Suppressor macrophage (primary cell): ENCODE data around the gene SNX10.

Experiments
- DNase-seq, 4 experiments: peaks; one replicate each; pipeline ENCODE4 v3.0.0-alpha.2; 2020 to 2022

The SNX10 gene

DNA sequence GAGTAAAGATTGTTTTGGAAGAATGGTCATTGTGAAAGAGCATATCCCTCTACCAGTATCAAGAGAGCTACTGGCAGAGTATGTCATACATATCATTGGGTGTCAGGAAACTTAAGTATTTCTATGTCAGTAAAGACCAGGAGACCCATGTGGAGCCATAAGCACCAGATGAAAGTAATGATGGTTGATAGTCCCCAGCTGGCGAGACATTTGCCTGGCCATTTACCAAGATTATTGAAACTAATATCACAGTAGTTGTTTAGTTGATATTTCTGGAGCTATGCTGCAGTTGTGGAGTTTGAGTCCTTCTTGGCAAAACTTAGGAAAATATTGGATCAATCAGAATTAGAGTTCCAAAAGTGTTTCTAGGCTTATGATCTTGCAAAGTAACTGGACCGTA lies 114.8 kb downstream of the SNX10 start:
- DNase-seq = no peak

- DNase-seq = no peak
Observed at GRCh38 chr7:26409661-26410547, 118.2 kb downstream of the SNX10 start.

- no peak for DNase-seq
Observed at GRCh38 chr7:26413007-26413691, 121.5 kb downstream of the SNX10 start.

DNA sequence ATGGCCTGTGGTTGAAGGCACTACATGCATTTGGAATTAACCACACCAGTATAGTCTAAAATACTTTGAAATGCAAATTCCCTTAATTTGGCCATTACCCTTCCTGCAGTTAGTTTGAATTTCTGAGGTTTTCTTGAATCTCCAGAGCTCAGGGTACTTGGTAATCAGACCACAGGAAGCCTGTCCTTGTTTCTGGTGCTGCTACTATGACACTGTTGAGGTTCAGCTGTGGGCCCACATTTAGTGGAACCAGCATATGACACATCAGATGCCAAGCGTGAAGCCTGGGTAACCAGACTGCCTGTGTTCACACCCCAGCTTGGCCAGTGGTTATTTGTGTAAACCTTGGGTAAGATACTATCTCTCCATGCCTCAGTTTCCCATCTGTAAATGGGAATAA lies 124.3 kb downstream of the SNX10 start:
- DNase-seq = no peak

DNA sequence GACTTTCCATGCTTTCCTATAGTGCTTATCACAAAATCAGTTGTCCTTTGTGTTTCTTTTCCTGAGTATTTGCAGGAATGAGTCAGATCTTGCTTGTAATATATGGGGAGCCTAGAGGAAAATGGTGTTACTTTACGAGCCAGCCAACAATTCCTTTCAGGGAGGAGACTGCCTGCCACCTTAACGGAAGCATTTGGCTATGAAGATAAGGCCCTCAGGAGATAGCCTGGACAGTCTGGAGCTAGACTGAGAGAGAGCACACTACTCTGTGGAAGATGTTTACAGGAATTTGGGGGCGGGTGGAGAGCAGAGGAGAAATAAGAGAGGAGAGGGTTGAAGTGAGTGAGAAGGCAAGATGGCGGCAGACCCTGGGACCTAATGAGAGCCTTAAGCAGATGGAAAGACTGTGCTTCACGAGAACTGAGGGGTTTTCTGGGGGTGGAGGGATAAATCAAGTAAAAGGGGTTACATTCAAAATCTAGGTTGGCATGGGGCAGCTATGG lies 126.3 kb downstream of the SNX10 start:
- no peak for DNase-seq

- DNase-seq = no peak
Observed at GRCh38 chr7:26419198-26419597, 127.5 kb downstream of the SNX10 start.

GRCh38 chr7:26420422-26421019 lies 128.9 kb downstream of the SNX10 start:
- DNase-seq = peak in 3 of 4 experiments; percentile 9 to 28 (median 12)

GRCh38 chr7:26422761-26423160 lies 131.1 kb downstream of the SNX10 start:
- DNase-seq = no peak

- no peak for DNase-seq
Observed at GRCh38 chr7:26423436-26423835, 131.8 kb downstream of the SNX10 start.
